HepG2 (cell line): ENCODE data around the gene CIT.

Source experiments
- AKAP8 ChIP-seq: sonication (generic); formaldehyde crosslinking; IDR thresholded peaks from 2 replicates; pipeline ENCODE4 v1.5.1; 2020; ENCODE audit warnings: mild to moderate bottlenecking, missing genetic modification reagents
- SRSF4 ChIP-seq: fragments of 200-400 bp; formaldehyde crosslinking; IDR thresholded peaks from one replicate; pipeline ENCODE4 v1.6.1; 2018; ENCODE audit warnings: mild to moderate bottlenecking, low read depth, low read length, moderate library complexity; ENCODE audit not compliant: poor library complexity, severe bottlenecking
- TF ChIP-seq, protein P1 (sequence below): sonication (generic); formaldehyde crosslinking; IDR thresholded peaks from 2 replicates; pipeline ENCODE4 v1.8.1; 2023; ENCODE audit warnings: mild to moderate bottlenecking, missing genetic modification reagents
- TF ChIP-seq, protein P2 (sequence below): sonication (generic); formaldehyde crosslinking; IDR thresholded peaks from 2 replicates; pipeline ENCODE4 v1.5.0; 2020; ENCODE audit warnings: mild to moderate bottlenecking, missing genetic modification reagents, moderate library complexity
- TF ChIP-seq, protein P3 (sequence below): sonication (generic); formaldehyde crosslinking; IDR thresholded peaks from 2 replicates; pipeline ENCODE4 v1.8.0; 2022; ENCODE audit warnings: missing genetic modification reagents, mild to moderate bottlenecking, borderline replicate concordance

DNA sequence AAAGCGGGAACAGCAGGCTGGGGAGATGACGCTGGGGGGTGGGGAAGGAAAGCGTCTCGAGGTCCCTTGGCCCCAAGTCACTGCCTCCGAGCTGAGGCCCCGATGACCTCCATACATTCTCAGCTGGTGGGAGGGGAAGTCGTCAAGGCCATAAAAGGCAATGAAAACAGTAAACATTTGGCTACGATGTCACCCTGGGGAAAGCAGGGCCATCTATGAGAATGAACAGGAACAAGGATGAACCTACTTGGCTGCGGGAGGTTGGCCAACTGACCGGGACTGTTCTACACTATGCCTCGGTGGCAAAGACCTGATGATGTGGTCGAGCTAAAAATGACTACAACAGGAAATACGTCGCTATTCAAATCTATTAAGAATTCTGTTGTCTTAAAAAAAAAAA lies 189.7 kb downstream of the CIT start:
- TF ChIP-seq, protein P1, sequence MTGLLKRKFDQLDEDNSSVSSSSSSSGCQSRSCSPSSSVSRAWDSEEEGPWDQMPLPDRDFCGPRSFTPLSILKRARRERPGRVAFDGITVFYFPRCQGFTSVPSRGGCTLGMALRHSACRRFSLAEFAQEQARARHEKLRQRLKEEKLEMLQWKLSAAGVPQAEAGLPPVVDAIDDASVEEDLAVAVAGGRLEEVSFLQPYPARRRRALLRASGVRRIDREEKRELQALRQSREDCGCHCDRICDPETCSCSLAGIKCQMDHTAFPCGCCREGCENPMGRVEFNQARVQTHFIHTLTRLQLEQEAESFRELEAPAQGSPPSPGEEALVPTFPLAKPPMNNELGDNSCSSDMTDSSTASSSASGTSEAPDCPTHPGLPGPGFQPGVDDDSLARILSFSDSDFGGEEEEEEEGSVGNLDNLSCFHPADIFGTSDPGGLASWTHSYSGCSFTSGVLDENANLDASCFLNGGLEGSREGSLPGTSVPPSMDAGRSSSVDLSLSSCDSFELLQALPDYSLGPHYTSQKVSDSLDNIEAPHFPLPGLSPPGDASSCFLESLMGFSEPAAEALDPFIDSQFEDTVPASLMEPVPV (CRISPR knock-in tag) = no peak
- TF ChIP-seq, protein P2, sequence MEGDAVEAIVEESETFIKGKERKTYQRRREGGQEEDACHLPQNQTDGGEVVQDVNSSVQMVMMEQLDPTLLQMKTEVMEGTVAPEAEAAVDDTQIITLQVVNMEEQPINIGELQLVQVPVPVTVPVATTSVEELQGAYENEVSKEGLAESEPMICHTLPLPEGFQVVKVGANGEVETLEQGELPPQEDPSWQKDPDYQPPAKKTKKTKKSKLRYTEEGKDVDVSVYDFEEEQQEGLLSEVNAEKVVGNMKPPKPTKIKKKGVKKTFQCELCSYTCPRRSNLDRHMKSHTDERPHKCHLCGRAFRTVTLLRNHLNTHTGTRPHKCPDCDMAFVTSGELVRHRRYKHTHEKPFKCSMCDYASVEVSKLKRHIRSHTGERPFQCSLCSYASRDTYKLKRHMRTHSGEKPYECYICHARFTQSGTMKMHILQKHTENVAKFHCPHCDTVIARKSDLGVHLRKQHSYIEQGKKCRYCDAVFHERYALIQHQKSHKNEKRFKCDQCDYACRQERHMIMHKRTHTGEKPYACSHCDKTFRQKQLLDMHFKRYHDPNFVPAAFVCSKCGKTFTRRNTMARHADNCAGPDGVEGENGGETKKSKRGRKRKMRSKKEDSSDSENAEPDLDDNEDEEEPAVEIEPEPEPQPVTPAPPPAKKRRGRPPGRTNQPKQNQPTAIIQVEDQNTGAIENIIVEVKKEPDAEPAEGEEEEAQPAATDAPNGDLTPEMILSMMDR = no peak
- TF ChIP-seq AKAP8 (no peak), SRSF4 (no peak)
- TF ChIP-seq, protein P3, sequence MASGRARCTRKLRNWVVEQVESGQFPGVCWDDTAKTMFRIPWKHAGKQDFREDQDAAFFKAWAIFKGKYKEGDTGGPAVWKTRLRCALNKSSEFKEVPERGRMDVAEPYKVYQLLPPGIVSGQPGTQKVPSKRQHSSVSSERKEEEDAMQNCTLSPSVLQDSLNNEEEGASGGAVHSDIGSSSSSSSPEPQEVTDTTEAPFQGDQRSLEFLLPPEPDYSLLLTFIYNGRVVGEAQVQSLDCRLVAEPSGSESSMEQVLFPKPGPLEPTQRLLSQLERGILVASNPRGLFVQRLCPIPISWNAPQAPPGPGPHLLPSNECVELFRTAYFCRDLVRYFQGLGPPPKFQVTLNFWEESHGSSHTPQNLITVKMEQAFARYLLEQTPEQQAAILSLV = no peak
